Left hindlimb (tissue), 1 donor: ENCODE data around the gene MCUB.

Experiments
- DNase-seq: peaks from one replicate; pipeline ENCODE4 v3.0.0-alpha.2; 2018

The MCUB gene

GRCh38 chr4:109733728-109734127, 173.7 kb downstream of the MCUB start:
- DNase-seq = no peak

GRCh38 chr4:109735566-109736365, 175.7 kb downstream of the MCUB start:
- no peak for DNase-seq
